SU-DHL-6 (cell line): Measurements from ENCODE around the gene KLHDC8A.

ENCODE experiments used
- H2AFZ ChIP-seq: fragments of 200-600 bp; sonication (generic); 2 replicates; pipeline ENCODE4 v1.6.1; 2014; ENCODE audit warnings: low read depth, mild to moderate bottlenecking, moderate library complexity, mixed read lengths, antibody characterized with exemption, low read length; ENCODE audit not compliant: severe bottlenecking
- H3F3A ChIP-seq: fragments of 200-600 bp; shearing (Covaris generic); 2 replicates; pipeline ENCODE4 v1.6.0; 2016; ENCODE audit warnings: antibody characterized with exemption, mild to moderate bottlenecking; ENCODE audit not compliant: insufficient read depth
- H3K27ac ChIP-seq: fragments of 200-600 bp; sonication (generic); 2 replicates; pipeline ENCODE4 v1.5.1; 2016; ENCODE audit warnings: low read depth, mild to moderate bottlenecking, low read length, moderate library complexity, mixed read lengths
- H3K27me3 ChIP-seq: fragments of 200-600 bp; sonication (generic), shearing (Covaris generic); 2 replicates; pipeline ENCODE4 v1.6.0; 2014; ENCODE audit warnings: mild to moderate bottlenecking, low read length
- H3K36me3 ChIP-seq: fragments of 200-600 bp; sonication (generic); 2 replicates; pipeline ENCODE4 v1.6.1; 2014; ENCODE audit warnings: mild to moderate bottlenecking, low read length, mixed read lengths
- H3K4me2 ChIP-seq: fragments of 300-600, 200-600 bp; shearing (Covaris generic), sonication (generic); 2 replicates; pipeline ENCODE4 v1.6.0; 2014; ENCODE audit warnings: low read length, low read depth, mild to moderate bottlenecking; ENCODE audit not compliant: poor library complexity, severe bottlenecking
- H3K4me3 ChIP-seq: fragments of 200-600 bp; sonication (generic); 2 replicates; pipeline ENCODE4 v1.5.1; 2014; ENCODE audit warnings: antibody characterized with exemption, low read length, mild to moderate bottlenecking, mixed read lengths; ENCODE audit not compliant: insufficient read depth, poor library complexity, severe bottlenecking
- H3K79me2 ChIP-seq: fragments of 200-600 bp; sonication (generic); 2 replicates; pipeline ENCODE4 v1.6.1; 2014; ENCODE audit warnings: mild to moderate bottlenecking, low read length, moderate library complexity; ENCODE audit not compliant: insufficient read depth
- H3K9ac ChIP-seq: fragments of 200-600 bp; sonication (generic); 2 replicates; pipeline ENCODE4 v1.7.0; 2014; ENCODE audit warnings: mild to moderate bottlenecking, low read length
- H3K9me2 ChIP-seq: fragments of 200-600 bp; sonication (generic); replicated peaks from 2 replicates; pipeline ENCODE4 v1.6.1; 2014; ENCODE audit warnings: low read length; ENCODE audit not compliant: insufficient read depth
- H3K9me3 ChIP-seq: fragments of 200-600 bp; sonication (generic); 2 replicates; pipeline ENCODE4 v1.6.1; 2014; ENCODE audit warnings: low read length, mixed read lengths; ENCODE audit not compliant: insufficient read depth
- H4K20me1 ChIP-seq: fragments of 200-600 bp; sonication (generic); 2 replicates; pipeline ENCODE4 v1.6.1; 2014; ENCODE audit warnings: low read depth, mild to moderate bottlenecking, antibody characterized with exemption, low read length, moderate library complexity, mixed read lengths
- EZH2phosphoT487 ChIP-seq: fragments of 200-600 bp; sonication (generic), shearing (Covaris generic); conservative IDR thresholded peaks from 2 replicates; pipeline ENCODE4 v1.6.1; 2018; ENCODE audit warnings: mild to moderate bottlenecking, antibody characterized with exemption, low read length, moderate library complexity, mixed read lengths
- TF ChIP-seq, protein P1 (sequence below): fragments of 200-600 bp; sonication (generic); IDR thresholded peaks from one replicate; pipeline ENCODE4 v1.5.1; 2017; ENCODE audit warnings: antibody characterized with exemption, mild to moderate bottlenecking, low read length, moderate library complexity; ENCODE audit not compliant: insufficient read depth, poor library complexity, severe bottlenecking

KLHDC8A gene

DNA sequence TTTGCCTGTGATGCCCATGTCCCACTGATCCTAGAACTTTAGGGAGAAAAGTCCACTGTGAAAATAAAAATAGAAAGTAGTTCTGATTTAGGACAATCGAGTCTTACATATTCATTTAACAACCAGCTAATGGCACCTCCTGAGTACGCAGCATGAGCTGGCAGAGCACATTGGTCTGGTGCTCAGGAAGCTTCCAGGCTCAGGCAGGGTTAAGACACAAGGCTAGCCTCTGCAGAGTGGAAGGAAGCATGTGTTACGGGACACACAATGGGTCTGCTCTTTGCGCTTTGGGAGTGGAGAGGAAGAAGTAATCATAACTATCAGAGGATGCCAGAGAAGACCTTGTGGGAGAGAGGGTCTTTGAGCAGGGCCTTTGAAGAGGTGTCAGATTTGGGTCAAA, 4.2 kb upstream of the KLHDC8A start:
- H3K27me3 ChIP-seq, result no peaks in the 10 kb centered on the region
- H3K27ac ChIP-seq, result no peak overlapping the region

DNA sequence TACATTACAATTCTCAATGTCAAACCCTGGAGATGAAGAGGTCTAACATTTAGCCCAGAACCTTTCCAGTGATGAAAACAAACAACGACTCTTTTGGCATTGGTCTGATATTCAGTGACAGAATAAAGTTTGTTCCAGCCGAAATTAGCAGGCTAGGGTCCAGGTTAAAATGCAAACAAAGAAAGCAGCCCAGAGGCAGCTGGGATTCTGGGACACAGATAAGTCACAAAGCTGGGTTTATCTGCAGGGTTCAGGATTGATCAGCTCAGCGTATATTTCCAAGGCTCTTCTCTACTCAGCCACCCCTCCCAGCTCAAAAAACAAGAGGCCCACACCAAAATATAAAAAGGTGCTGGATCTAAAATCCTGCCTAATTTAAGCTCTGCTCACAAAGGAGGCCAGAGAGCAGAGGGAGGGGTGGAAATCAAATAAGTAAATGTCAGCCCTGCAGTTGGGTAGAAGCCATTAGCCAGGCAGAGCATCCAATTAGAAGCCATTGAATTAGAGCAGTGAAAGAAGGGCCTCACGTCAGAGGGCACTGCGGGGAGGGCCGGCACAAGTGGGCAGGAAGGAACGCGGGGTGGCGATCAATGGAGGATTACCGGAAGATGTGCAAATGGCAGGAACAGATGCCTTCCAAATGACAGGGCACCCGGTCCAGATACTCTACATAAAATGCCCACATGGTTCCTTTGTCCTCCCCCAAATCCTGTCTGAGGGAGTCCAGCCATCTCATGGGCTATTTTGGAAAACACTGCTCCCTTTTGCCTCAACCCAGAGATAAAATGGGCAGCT, 3.2 kb upstream of the KLHDC8A start:
- Histone ChIP-seq H2AFZ (no peak overlapping the region), H3K36me3 (no peaks in the 10 kb centered on the region), H3K27me3 (no peaks in the 10 kb centered on the region), H3K4me2 (no peak overlapping the region), H4K20me1 (no peaks in the 10 kb centered on the region), H3K9me2 (no peaks in the 10 kb centered on the region), H3K4me3 (no peak overlapping the region), H3F3A (no peaks in the 10 kb centered on the region), H3K79me2 (no peaks in the 10 kb centered on the region), H3K9ac (no peak overlapping the region), H3K9me3 (no peaks in the 10 kb centered on the region), H3K27ac (no peak overlapping the region)
- TF ChIP-seq EZH2phosphoT487, result no peak
- TF ChIP-seq, protein P1, sequence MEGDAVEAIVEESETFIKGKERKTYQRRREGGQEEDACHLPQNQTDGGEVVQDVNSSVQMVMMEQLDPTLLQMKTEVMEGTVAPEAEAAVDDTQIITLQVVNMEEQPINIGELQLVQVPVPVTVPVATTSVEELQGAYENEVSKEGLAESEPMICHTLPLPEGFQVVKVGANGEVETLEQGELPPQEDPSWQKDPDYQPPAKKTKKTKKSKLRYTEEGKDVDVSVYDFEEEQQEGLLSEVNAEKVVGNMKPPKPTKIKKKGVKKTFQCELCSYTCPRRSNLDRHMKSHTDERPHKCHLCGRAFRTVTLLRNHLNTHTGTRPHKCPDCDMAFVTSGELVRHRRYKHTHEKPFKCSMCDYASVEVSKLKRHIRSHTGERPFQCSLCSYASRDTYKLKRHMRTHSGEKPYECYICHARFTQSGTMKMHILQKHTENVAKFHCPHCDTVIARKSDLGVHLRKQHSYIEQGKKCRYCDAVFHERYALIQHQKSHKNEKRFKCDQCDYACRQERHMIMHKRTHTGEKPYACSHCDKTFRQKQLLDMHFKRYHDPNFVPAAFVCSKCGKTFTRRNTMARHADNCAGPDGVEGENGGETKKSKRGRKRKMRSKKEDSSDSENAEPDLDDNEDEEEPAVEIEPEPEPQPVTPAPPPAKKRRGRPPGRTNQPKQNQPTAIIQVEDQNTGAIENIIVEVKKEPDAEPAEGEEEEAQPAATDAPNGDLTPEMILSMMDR, result no peak

More for the DNA sequence above, 4.2 kb upstream of the KLHDC8A start:
- Histone ChIP-seq H4K20me1 (no peaks in the 10 kb centered on the region), H3K9me3 (no peaks in the 10 kb centered on the region), H3K36me3 (no peaks in the 10 kb centered on the region), H3K4me2 (no peak overlapping the region), H3K9me2 (no peaks in the 10 kb centered on the region), H3K79me2 (no peaks in the 10 kb centered on the region), H3K4me3 (no peak overlapping the region), H3F3A (no peaks in the 10 kb centered on the region), H2AFZ (no peak overlapping the region), H3K9ac (no peak overlapping the region)
- no peak for TF ChIP-seq EZH2phosphoT487

DNA sequence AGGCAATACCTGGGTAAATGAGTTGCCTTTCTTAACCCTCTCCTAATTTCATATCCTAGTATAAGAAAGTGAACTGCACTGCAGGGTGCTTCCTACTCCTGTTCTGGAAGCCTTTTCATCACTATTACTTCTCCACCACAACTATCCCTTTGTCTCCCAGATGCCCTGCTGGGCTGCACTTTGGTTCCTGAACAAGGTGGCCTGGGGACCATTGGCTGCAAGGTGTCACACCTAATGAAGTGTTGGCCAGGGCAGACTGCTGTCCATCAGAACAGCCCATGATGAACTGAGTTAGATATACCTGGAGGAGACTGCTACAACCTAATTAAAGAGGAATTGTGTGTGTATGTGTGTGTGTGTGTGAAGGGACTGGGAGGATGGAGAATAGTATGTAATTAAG, 1.9 kb upstream of the KLHDC8A start:
- no peak overlapping the region for H2AFZ ChIP-seq
- no peaks in the 10 kb centered on the region for H4K20me1 ChIP-seq
- no peak overlapping the region for H3K4me2 ChIP-seq
- no peak overlapping the region for H3K4me3 ChIP-seq
- no peaks in the 10 kb centered on the region for H3K27me3 ChIP-seq
- H3K9ac ChIP-seq, result no peak overlapping the region
- H3K36me3 ChIP-seq, result no peaks in the 10 kb centered on the region
- H3F3A ChIP-seq, result no peaks in the 10 kb centered on the region
- H3K79me2 ChIP-seq, result no peaks in the 10 kb centered on the region
- H3K9me3 ChIP-seq, result no peaks in the 10 kb centered on the region
- no peak overlapping the region for H3K27ac ChIP-seq
- TF ChIP-seq, protein P1, result no peak
- no peak for TF ChIP-seq EZH2phosphoT487
- H3K9me2 ChIP-seq, result no peaks in the 10 kb centered on the region

DNA sequence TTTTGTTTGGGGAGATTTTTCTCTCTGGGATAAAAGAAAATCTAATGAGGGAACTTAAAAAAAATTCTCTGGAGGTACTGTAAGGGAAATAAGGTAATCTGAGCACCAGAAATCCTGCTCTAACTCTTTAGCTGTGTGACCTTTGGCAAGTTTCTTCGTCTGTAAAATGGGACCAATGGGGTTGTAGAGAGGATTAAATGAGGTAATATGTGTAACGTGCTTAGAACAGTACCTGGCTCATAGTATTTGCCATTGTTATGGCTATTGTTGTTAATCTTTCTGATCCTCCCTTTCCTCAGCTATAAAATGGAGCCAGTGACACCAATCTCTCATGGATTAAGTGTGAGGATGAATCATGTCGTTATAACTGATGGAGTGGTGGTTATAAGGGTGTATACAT, 845 bp upstream of the KLHDC8A start:
- no peak overlapping the region for H3K9ac ChIP-seq
- H3K27ac ChIP-seq, result no peak overlapping the region
- no peak overlapping the region for H2AFZ ChIP-seq
- no peaks in the 10 kb centered on the region for H3K79me2 ChIP-seq
- no peaks in the 10 kb centered on the region for H3K27me3 ChIP-seq
- H4K20me1 ChIP-seq, result no peaks in the 10 kb centered on the region
- no peak overlapping the region for H3K4me2 ChIP-seq
- TF ChIP-seq, protein P1, result no peak
- TF ChIP-seq EZH2phosphoT487, result no peak
- no peaks in the 10 kb centered on the region for H3F3A ChIP-seq
- H3K4me3 ChIP-seq, result no peak overlapping the region
- no peaks in the 10 kb centered on the region for H3K9me3 ChIP-seq
- no peaks in the 10 kb centered on the region for H3K9me2 ChIP-seq
- no peaks in the 10 kb centered on the region for H3K36me3 ChIP-seq
